DOHH2 (cell line): ENCODE measurements around the gene CTIF.

ENCODE experiments used
- H3F3A ChIP-seq: fragments of 200-600 bp; sonication (generic), shearing (Covaris generic); 2 replicates; pipeline ENCODE4 v1.6.0; 2016; ENCODE audit warnings: antibody characterized with exemption, mild to moderate bottlenecking; ENCODE audit not compliant: control insufficient read depth, insufficient read depth
- H3K27ac ChIP-seq: fragments of 200-600 bp; sonication (generic); 2 replicates; pipeline ENCODE4 v1.5.1; 2014; ENCODE audit warnings: low read depth, mild to moderate bottlenecking, low read length, moderate library complexity
- H3K27me3 ChIP-seq: fragments of 200-600 bp; sonication (generic); 2 replicates; pipeline ENCODE4 v1.6.1; 2014; ENCODE audit warnings: mild to moderate bottlenecking, low read length, mixed read lengths; ENCODE audit not compliant: control insufficient read depth
- H3K36me3 ChIP-seq: fragments of 200-600 bp; sonication (generic); 2 replicates; pipeline ENCODE4 v1.6.1; 2014; ENCODE audit warnings: mild to moderate bottlenecking, low read length, moderate library complexity, mixed read lengths; ENCODE audit not compliant: control insufficient read depth
- H3K4me1 ChIP-seq: fragments of 200-600 bp; sonication (generic); 2 replicates; pipeline ENCODE4 v1.6.1; 2014; ENCODE audit warnings: mild to moderate bottlenecking, low read length, mixed read lengths; ENCODE audit not compliant: control insufficient read depth
- H3K4me2 ChIP-seq: fragments of 200-600 bp; sonication (generic); 2 replicates; pipeline ENCODE4 v1.6.0; 2014; ENCODE audit warnings: mild to moderate bottlenecking, low read length, moderate library complexity
- H3K4me3 ChIP-seq: fragments of 200-600 bp; sonication (generic); 2 replicates; pipeline ENCODE4 v1.5.1; 2014; ENCODE audit warnings: mild to moderate bottlenecking, low read length, mixed read lengths
- H3K79me2 ChIP-seq: fragments of 200-600 bp; sonication (generic); 2 replicates; pipeline ENCODE4 v1.6.1; 2014; ENCODE audit warnings: mild to moderate bottlenecking, low read length, mixed read lengths; ENCODE audit not compliant: control insufficient read depth
- H3K9me2 ChIP-seq: fragments of 200-600 bp; sonication (generic); replicated peaks from 2 replicates; pipeline ENCODE4 v1.6.1; 2014; ENCODE audit warnings: mild to moderate bottlenecking, low read length, mixed read lengths; ENCODE audit not compliant: control insufficient read depth
- H3K9me3 ChIP-seq: fragments of 200-600 bp; sonication (generic); 2 replicates; pipeline ENCODE4 v1.6.1; 2014; ENCODE audit warnings: antibody characterized with exemption, low read length, mixed read lengths; ENCODE audit not compliant: control insufficient read depth, insufficient read depth
- H4K20me1 ChIP-seq: fragments of 200-600 bp; sonication (generic); 2 replicates; pipeline ENCODE4 v1.6.0; 2014; ENCODE audit warnings: low read depth, mild to moderate bottlenecking, antibody characterized with exemption, low read length, moderate library complexity; ENCODE audit not compliant: control insufficient read depth, insufficient read depth
- CTCF ChIP-seq: fragments of 200-600 bp; sonication (generic); IDR thresholded peaks from one replicate; pipeline ENCODE4 v1.5.1; 2014; ENCODE audit warnings: antibody characterized with exemption, mild to moderate bottlenecking, low read depth, low read length; ENCODE audit not compliant: poor library complexity, severe bottlenecking
- EZH2phosphoT487 ChIP-seq: fragments of 200-600 bp; sonication (generic); IDR thresholded peaks from 2 replicates; pipeline ENCODE4 v1.6.1; 2017; ENCODE audit warnings: borderline replicate concordance, mild to moderate bottlenecking, antibody characterized with exemption, low read length, moderate library complexity, mixed read lengths

CTIF gene

DNA sequence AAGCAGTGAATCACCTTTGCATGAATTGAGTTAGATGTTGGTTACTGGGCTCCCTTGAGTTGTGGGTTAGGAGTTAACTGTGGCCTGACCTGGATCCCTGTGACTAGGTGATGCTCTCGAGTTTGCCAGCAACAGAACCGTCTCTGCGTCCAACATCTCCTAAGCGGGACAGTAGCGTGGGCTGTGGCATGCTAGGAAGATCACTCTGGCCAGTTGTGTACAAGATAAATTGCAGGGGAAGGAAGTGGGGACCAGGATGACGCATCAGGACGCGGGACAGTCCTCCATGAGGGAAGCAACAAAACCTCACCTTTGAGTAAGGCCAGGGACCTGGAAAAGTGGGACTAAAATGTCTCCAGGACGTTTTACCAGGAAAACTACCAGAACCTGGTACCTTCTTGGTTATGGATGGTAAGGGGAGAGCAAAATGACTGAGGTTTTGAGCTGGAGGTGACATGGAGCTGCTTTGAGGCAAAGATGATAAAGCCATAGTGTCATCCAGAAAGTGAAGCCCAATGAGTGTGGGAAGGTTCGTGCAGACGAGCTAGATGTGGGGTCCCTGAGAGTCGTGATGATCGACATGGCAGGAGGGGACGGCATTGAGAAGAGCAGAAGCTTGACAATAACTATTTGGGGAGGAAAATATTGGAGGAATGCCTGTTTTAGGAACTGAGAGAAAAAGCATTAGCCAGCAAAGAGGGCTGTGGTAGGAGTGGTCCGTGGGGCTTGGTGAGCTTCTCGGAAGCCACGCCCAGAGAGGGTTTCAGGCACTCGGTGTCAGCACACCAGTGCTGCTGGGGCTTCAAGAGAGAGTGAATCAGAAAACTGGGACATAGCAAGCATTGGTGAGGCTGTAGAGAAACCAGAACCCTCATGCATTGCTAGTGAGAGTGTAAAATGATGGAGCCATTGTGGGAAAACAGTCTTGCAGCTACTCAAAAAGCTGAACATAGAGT, 316.9 kb downstream of the CTIF start:
- Histone ChIP-seq H3K4me3 (no peak overlapping the region), H3K27ac (no peak overlapping the region), H3K4me1 (no peaks in the 10 kb centered on the region), H3K9me3 (no peaks in the 10 kb centered on the region), H3K4me2 (no peak overlapping the region), H4K20me1 (0 out of 2 replicates have a peak, but pooled peaks cover 3% of the 10 kb centered on the region), H3F3A (no peaks in the 10 kb centered on the region), H3K36me3 (no peaks in the 10 kb centered on the region), H3K27me3 (no peaks in the 10 kb centered on the region), H3K79me2 (no peaks in the 10 kb centered on the region), H3K9me2 (no peaks in the 10 kb centered on the region)
- TF ChIP-seq EZH2phosphoT487 = no peak
- no peak for TF ChIP-seq CTCF

- Histone ChIP-seq H3K36me3 (no peaks in the 10 kb centered on the region), H3K27me3 (no peaks in the 10 kb centered on the region)
Observed at GRCh38 chr18:48857023-48857694, 318.3 kb downstream of the CTIF start.

GRCh38 chr18:48858676-48859075, 319.8 kb downstream of the CTIF start:
- no peaks in the 10 kb centered on the region for H3K36me3 ChIP-seq
- no peaks in the 10 kb centered on the region for H3K4me1 ChIP-seq
- no peaks in the 10 kb centered on the region for H3F3A ChIP-seq
- 0 out of 2 replicates have a peak, but pooled peaks cover 3% of the 10 kb centered on the region for H4K20me1 ChIP-seq
- no peak overlapping the region for H3K4me2 ChIP-seq
- H3K4me3 ChIP-seq = no peak overlapping the region
- H3K9me2 ChIP-seq = no peaks in the 10 kb centered on the region
- no peaks in the 10 kb centered on the region for H3K79me2 ChIP-seq
- H3K27me3 ChIP-seq = no peaks in the 10 kb centered on the region
- H3K9me3 ChIP-seq = no peaks in the 10 kb centered on the region
- no peak overlapping the region for H3K27ac ChIP-seq
- TF ChIP-seq CTCF (no peak), EZH2phosphoT487 (no peak)

More at GRCh38 chr18:48857023-48857694, 318.3 kb downstream of the CTIF start:
- Histone ChIP-seq H3K4me3 (no peak overlapping the region), H3K9me3 (no peaks in the 10 kb centered on the region), H3F3A (no peaks in the 10 kb centered on the region), H3K9me2 (no peaks in the 10 kb centered on the region), H3K4me1 (no peaks in the 10 kb centered on the region), H4K20me1 (0 out of 2 replicates have a peak, but pooled peaks cover 3% of the 10 kb centered on the region), H3K4me2 (no peak overlapping the region), H3K79me2 (no peaks in the 10 kb centered on the region), H3K27ac (no peak overlapping the region)
- no peak for TF ChIP-seq EZH2phosphoT487
- no peak for TF ChIP-seq CTCF
